GM04503 (cell line): ENCODE results near the gene TET2.
A peak's percentile ranks its signal among the peaks of the same experiment; 100 is the strongest.

Experiments used
- DNase-seq: peaks from one replicate; pipeline ENCODE4 v3.0.0-alpha.2; 2012; ENCODE audit warnings: low read depth

TET2 gene

GRCh38 chr4:105234582-105234981 is 87.9 kb downstream of the TET2 start:
- DNase-seq, result no peak

DNA sequence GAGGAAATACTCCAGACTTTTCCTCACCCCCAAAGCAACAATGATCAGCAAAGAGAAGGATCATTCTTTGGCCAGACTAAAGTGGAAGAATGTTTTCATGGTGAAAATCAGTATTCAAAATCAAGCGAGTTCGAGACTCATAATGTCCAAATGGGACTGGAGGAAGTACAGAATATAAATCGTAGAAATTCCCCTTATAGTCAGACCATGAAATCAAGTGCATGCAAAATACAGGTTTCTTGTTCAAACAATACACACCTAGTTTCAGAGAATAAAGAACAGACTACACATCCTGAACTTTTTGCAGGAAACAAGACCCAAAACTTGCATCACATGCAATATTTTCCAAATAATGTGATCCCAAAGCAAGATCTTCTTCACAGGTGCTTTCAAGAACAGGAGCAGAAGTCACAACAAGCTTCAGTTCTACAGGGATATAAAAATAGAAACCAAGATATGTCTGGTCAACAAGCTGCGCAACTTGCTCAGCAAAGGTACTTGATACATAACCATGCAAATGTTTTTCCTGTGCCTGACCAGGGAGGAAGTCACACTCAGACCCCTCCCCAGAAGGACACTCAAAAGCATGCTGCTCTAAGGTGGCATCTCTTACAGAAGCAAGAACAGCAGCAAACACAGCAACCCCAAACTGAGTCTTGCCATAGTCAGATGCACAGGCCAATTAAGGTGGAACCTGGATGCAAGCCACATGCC is 89.7 kb downstream of the TET2 start:
- no peak for DNase-seq

GRCh38 chr4:105236916-105237311 is 90.2 kb downstream of the TET2 start:
- DNase-seq, result no peak

GRCh38 chr4:105240037-105240436 is 93.4 kb downstream of the TET2 start:
- DNase-seq, result no peak

- no peak for DNase-seq
Measured at GRCh38 chr4:105241451-105241850, 94.8 kb downstream of the TET2 start.

GRCh38 chr4:105243446-105243845 is 96.8 kb downstream of the TET2 start:
- DNase-seq, result no peak

GRCh38 chr4:105246712-105247111 is 100.0 kb downstream of the TET2 start:
- DNase-seq, result peak; percentile 41

GRCh38 chr4:105248613-105249012 is 101.9 kb downstream of the TET2 start:
- DNase-seq, result no peak

GRCh38 chr4:105257817-105258495 is 111.3 kb downstream of the TET2 start:
- DNase-seq, result no peak

DNA sequence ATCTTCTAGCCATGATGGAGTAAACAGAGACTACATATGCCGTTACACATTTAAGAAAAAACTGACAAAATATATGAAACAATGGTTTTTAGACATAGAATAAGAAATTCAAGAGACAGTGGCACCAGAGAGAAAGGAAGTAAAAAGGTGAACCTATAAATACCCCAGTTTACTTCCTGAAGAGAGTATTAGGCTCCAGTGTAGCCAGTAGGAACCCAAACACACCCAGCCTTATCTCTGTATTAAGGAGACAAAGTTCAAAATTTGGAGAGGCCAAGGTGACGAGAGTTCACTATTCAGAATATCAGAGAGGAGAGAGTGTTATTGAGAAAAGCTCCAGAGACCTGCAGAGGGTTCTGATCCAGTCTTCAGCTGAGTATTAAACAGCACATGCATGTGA is 119.0 kb downstream of the TET2 start:
- DNase-seq, result no peak

GRCh38 chr4:105267280-105267679 is 120.6 kb downstream of the TET2 start:
- DNase-seq, result no peak

DNA sequence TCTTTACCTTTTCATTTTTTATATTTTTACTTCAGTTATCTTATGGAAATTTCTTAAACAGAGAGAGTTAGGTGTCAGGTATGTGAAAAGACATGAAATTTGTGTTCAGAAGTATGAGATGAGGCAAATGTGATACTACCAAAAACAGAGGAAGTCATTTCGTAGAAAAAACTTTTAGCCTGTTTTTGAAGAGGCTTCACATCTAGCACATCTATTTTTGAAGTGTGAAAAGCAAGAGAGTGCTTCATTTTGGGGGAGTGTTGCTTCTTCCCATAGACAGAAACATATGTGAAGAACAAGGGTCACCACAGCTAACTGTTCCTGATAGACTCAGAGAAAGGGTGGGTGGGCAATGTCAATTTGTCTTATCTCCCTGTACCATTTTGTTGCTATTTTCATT is 125.3 kb downstream of the TET2 start:
- DNase-seq, result no peak

DNA sequence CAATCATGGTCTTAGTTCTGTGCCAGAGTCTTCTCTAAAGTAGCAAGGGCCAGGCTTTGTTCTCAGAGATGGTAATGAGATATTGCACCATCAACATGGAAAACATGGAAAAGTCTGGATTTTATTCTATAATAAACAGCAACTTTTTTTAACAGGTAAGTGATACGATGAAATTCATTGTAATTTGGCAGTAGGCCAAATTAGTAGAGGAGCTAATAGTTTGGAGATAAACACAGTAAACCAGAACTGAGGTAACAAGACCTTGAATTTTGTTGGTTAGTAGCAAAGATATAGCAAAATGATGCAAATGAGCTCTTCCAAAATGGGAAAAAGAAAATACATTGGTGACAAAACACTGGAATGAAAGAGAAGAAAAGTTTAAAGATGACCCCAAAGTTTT is 126.6 kb downstream of the TET2 start:
- no peak for DNase-seq

GRCh38 chr4:105274090-105274489 is 127.4 kb downstream of the TET2 start:
- no peak for DNase-seq

DNA sequence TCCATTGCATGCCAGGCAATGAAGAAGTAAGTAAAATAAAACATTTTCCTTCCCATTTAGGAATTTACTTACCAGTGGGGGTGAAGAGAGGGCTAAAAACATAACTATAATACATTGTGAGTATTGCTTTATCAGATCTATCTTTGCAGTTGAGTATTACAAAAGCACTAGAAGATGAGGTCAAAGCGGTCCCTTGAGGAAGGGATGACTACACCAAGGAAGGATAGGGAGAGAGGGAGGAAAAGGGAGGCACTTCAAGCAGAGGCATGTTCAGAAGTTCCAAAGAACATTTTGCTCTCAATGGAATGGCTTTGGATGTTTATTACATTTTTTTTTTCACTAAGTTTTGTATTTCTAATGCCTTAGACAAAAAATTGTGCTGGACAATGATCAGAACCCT is 127.8 kb downstream of the TET2 start:
- no peak for DNase-seq

GRCh38 chr4:105276361-105277104 is 129.9 kb downstream of the TET2 start:
- DNase-seq, result no peak

DNA sequence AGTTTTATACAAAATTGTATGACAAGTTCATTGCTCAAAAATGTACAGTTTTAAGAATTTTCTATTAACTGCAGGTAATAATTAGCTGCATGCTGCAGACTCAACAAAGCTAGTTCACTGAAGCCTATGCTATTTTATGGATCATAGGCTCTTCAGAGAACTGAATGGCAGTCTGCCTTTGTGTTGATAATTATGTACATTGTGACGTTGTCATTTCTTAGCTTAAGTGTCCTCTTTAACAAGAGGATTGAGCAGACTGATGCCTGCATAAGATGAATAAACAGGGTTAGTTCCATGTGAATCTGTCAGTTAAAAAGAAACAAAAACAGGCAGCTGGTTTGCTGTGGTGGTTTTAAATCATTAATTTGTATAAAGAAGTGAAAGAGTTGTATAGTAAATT is 131.0 kb downstream of the TET2 start:
- DNase-seq, result no peak

DNA sequence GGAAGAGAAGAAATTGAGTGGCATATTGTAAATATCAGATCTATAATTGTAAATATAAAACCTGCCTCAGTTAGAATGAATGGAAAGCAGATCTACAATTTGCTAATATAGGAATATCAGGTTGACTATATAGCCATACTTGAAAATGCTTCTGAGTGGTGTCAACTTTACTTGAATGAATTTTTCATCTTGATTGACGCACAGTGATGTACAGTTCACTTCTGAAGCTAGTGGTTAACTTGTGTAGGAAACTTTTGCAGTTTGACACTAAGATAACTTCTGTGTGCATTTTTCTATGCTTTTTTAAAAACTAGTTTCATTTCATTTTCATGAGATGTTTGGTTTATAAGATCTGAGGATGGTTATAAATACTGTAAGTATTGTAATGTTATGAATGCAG is 132.6 kb downstream of the TET2 start:
- no peak for DNase-seq

DNA sequence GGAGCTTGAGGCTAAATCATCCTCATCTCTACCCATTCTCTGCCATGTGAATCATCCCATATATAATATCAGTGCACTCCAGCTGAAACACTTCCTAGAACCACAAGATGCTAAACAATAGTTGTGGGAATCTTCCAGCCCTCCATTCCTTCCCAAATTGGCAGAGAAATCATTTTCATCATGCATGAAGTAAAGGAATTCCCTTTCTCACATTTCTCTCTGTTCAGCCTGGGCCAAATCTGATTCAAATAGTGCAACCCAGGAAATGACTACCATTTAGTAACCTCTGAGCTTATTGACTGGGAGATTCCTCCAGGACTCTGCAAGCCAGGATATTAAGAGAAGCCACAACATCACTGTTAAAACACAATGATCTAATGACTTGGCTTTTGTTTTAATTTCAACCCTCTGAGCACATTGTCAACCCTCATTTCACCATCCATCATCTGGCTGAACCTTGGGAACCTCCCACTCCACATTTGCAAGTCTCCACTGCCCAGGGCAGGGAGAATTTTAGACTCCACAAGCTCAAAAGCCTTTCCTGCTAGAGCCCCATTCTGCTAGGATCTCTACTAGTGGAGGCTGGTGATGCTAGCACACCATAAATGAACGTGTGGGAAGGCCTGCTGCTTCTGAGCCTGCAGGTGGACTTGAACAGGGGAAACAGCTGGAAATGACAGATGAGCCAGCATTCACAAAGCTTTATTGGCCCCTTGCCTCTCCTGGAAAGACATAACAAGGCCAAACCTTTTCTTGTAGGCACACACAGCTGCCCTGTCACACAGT is 133.9 kb downstream of the TET2 start:
- peak; percentile 99 for DNase-seq

- no peak for DNase-seq
Measured at GRCh38 chr4:105281124-105281415, 134.4 kb downstream of the TET2 start.

- no peak for DNase-seq
Measured at GRCh38 chr4:105282489-105282888, 135.8 kb downstream of the TET2 start.

GRCh38 chr4:105283501-105283900 is 136.8 kb downstream of the TET2 start:
- peak; percentile 3 for DNase-seq

DNA sequence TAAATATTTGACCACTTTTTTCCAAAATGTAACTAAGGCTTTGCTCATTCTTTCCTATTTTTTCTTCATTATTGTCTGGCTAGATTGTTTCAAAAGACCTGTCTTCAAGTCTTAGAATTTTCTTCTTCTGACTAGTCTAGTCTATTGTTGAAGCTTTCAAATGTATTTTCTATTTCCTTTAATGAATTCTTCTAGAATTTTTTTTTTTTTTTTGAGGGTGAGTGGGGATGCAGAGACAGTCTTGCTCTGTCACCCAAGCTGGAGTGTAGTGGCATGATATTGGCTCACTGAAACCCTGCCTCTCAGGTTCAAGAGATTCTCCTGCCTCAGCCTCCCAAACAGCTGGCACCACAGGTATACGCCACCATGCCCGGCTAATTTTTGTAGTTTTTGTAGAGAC is 141.4 kb downstream of the TET2 start:
- no peak for DNase-seq
